HepG2 (cell line): ENCODE data around the gene CHCHD6. TPM values are rescaled to one million over a fixed set of nuclear protein-coding genes. Genes with fewer than 3 reads are reported as not detected.

Experiments
- BRD4 ChIP-seq: sonication (generic); formaldehyde crosslinking; IDR thresholded peaks from 2 replicates; pipeline ENCODE4 v1.4.0; 2020; ENCODE audit warnings: missing genetic modification reagents
- CREB1 ChIP-seq, 2 experiments: fragments of 450-650 bp in 1 of 2; IDR thresholded peaks; 2 replicates each; pipeline ENCODE4 v1.6.1; 2016 to 2017; ENCODE audit warnings: control low read depth in 1 of 2, mild to moderate bottlenecking in 1 of 2, missing compliant biosample characterization in 1 of 2, missing genetic modification characterization in 1 of 2
- CSRNP1 ChIP-seq: sonication (generic); formaldehyde crosslinking; IDR thresholded peaks from 2 replicates; pipeline ENCODE4 v1.8.1; 2023; ENCODE audit warnings: mild to moderate bottlenecking, missing genetic modification reagents
- DR1 ChIP-seq: sonication (generic); formaldehyde crosslinking; IDR thresholded peaks from 2 replicates; pipeline ENCODE4 v1.8.0; 2021; ENCODE audit warnings: mild to moderate bottlenecking, missing genetic modification reagents, inconsistent platforms
- HDAC6 ChIP-seq: fragments of 200-600 bp; sonication (generic); IDR thresholded peaks from 2 replicates; pipeline ENCODE4 v1.7.0; 2017; ENCODE audit warnings: mild to moderate bottlenecking, antibody characterized with exemption, low read length, low read depth
- KDM3A ChIP-seq: IDR thresholded peaks from 2 replicates; pipeline ENCODE4 v1.6.1; 2018; ENCODE audit warnings: low read depth, missing compliant biosample characterization
- MED13 ChIP-seq: sonication (generic); formaldehyde crosslinking; IDR thresholded peaks from 2 replicates; pipeline ENCODE4 v1.5.0; 2020; ENCODE audit warnings: missing genetic modification reagents
- MEF2D ChIP-seq: sonication (generic); formaldehyde crosslinking; IDR thresholded peaks from 2 replicates; pipeline ENCODE4 v1.5.1; 2020; ENCODE audit warnings: mild to moderate bottlenecking, missing genetic modification reagents
- MIER2 ChIP-seq: IDR thresholded peaks from 2 replicates; pipeline ENCODE4 v1.6.1; 2016; ENCODE audit warnings: missing biosample characterization, missing genetic modification reagents
- MTF1 ChIP-seq: sonication (generic); formaldehyde crosslinking; IDR thresholded peaks from 2 replicates; pipeline ENCODE4 v1.5.0; 2020; ENCODE audit warnings: missing genetic modification reagents
- MYC ChIP-seq: sonication (generic); formaldehyde crosslinking; IDR thresholded peaks from 2 replicates; pipeline ENCODE4 v1.9.0; 2021; ENCODE audit warnings: missing genetic modification reagents, borderline replicate concordance
- PRMT3 ChIP-seq: sonication (generic); formaldehyde crosslinking; IDR thresholded peaks from 2 replicates; pipeline ENCODE4 v1.8.1; 2022; ENCODE audit warnings: low read depth, mild to moderate bottlenecking, moderate library complexity, missing genetic modification reagents, borderline replicate concordance
- RBFOX2 ChIP-seq: fragments of 200-400 bp; formaldehyde crosslinking; IDR thresholded peaks from 2 replicates; pipeline ENCODE4 v1.6.1; 2017; ENCODE audit warnings: low read depth, mild to moderate bottlenecking, low read length
- RNF219 ChIP-seq: sonication (generic); formaldehyde crosslinking; IDR thresholded peaks from 2 replicates; pipeline ENCODE4 v1.5.0; 2020; ENCODE audit warnings: mild to moderate bottlenecking, missing genetic modification reagents
- SALL2 ChIP-seq: sonication (generic); formaldehyde crosslinking; IDR thresholded peaks from 2 replicates; pipeline ENCODE4 v1.8.1; 2023; ENCODE audit warnings: mild to moderate bottlenecking, missing genetic modification reagents, inconsistent platforms
- SMC3 ChIP-seq: IDR thresholded peaks from 2 replicates; pipeline ENCODE4 v1.6.1; 2011; ENCODE audit warnings: low read length, improper control_type of control experiment
- ZBTB25 ChIP-seq: IDR thresholded peaks from 2 replicates; pipeline ENCODE4 v1.6.1; 2018; ENCODE audit warnings: missing genetic modification reagents
- ZC3H4 ChIP-seq: sonication (generic); formaldehyde crosslinking; IDR thresholded peaks from 2 replicates; pipeline ENCODE4 v1.4.0; 2020; ENCODE audit warnings: missing genetic modification reagents, borderline replicate concordance
- ZFP36L2 ChIP-seq: sonication (generic); formaldehyde crosslinking; IDR thresholded peaks from 2 replicates; pipeline ENCODE4 v1.4.0; 2020; ENCODE audit warnings: missing genetic modification reagents
- ZNF205 ChIP-seq: IDR thresholded peaks from 2 replicates; pipeline ENCODE4 v1.6.1; 2018; ENCODE audit warnings: missing biosample characterization, missing genetic modification reagents
- ZNF224 ChIP-seq: sonication (generic); formaldehyde crosslinking; IDR thresholded peaks from 2 replicates; pipeline ENCODE4 v1.5.0; 2020; ENCODE audit warnings: mild to moderate bottlenecking, missing genetic modification reagents
- ZNF563 ChIP-seq: sonication (generic); formaldehyde crosslinking; IDR thresholded peaks from 2 replicates; pipeline ENCODE4 v1.8.0; 2022; ENCODE audit warnings: mild to moderate bottlenecking, moderate library complexity, missing genetic modification reagents
- polyA plus RNA-seq, 8 experiments: library from polyadenylated mRNA; depleted of rRNA in 3 of 8; stranded (reverse) in 7 of 8; unstranded in 1 of 8; fragments of >200 nt; fragmentation: Illumina TruSeq in 4 of 8; extraction: Trizol in 4 of 8; gene quantifications; 2 replicates each; pipeline versions ENCODE4 v1.2.1 to v1.2.3, GENCODE V29; 2011 to 2016; ENCODE audit warnings: low read depth in 4 of 8, missing spikeins in 1 of 8, mixed read lengths in 1 of 8; ENCODE audit not compliant: insufficient read depth in 1 of 8
- total RNA-seq, 5 experiments: library from RNA; depleted of rRNA; stranded (reverse); fragments of >200 nt; fragmentation: Illumina TruSeq; extraction: Trizol; gene quantifications; 2 replicates each; pipeline ENCODE4 v1.2.3, GENCODE V29; 2016; ENCODE audit warnings: low read depth in 1 of 5
- TF ChIP-seq, protein P1 (sequence below): sonication (generic); formaldehyde crosslinking; IDR thresholded peaks from 2 replicates; pipeline ENCODE4 v1.4.0; 2020; ENCODE audit warnings: mild to moderate bottlenecking, missing genetic modification reagents, borderline replicate concordance

Gene CHCHD6
- total and polyA plus RNA-seq, 2 of the 13 experiments (the other 11 are each of a cell fraction or from before 2014, with no cell fraction given), result 20.3 to 20.8 TPM

GRCh38 chr3:126703512-126704493, at the start of gene CHCHD6 (continued):
- TF ChIP-seq ZBTB25 (CRISPR knock-in tag) (no peak), ZNF563 (CRISPR knock-in tag) (no peak; the same call in 1 of the 2 replicates), ZC3H4 (CRISPR knock-in tag) (no peak), DR1 (no peak), MED13 (CRISPR knock-in tag) (no peak), SMC3 (no peak), RBFOX2 (peak; percentile 67), PRMT3 (CRISPR knock-in tag) (no peak), MIER2 (CRISPR knock-in tag) (no peak), KDM3A (CRISPR knock-in tag) (0 out of 2 replicates have a peak, but pooled peaks have one; percentile 33), MEF2D (CRISPR knock-in tag) (0 out of 2 replicates have a peak, but pooled peaks have one; percentile 21), RNF219 (CRISPR knock-in tag) (no peak), SALL2 (CRISPR knock-in tag) (0 out of 2 replicates have a peak, but pooled peaks have one; percentile 19), ZNF205 (CRISPR knock-in tag) (no peak; the same call in 1 of the 2 replicates), CREB1 (IDR thresholded peaks at IDR 0.05) (peak; percentile 80), CREB1 (CRISPR knock-in tag; IDR thresholded peaks at IDR 0.05) (no peak), MTF1 (CRISPR knock-in tag) (no peak), ZNF224 (CRISPR knock-in tag) (no peak), CSRNP1 (CRISPR knock-in tag) (0 out of 2 replicates have a peak, but pooled peaks have one; percentile 10), MYC (CRISPR knock-in tag) (peak; percentile 88), HDAC6 (no peak), ZFP36L2 (CRISPR knock-in tag) (no peak), BRD4 (CRISPR knock-in tag) (no peak)
- TF ChIP-seq, protein P1, sequence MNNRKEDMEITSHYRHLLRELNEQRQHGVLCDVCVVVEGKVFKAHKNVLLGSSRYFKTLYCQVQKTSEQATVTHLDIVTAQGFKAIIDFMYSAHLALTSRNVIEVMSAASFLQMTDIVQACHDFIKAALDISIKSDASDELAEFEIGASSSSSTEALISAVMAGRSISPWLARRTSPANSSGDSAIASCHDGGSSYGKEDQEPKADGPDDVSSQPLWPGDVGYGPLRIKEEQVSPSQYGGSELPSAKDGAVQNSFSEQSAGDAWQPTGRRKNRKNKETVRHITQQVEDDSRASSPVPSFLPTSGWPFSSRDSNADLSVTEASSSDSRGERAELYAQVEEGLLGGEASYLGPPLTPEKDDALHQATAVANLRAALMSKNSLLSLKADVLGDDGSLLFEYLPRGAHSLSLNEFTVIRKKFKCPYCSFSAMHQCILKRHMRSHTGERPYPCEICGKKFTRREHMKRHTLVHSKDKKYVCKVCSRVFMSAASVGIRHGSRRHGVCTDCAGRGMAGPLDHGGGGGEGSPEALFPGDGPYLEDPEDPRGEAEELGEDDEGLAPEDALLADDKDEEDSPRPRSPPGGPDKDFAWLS (CRISPR knock-in tag), result no peak
